ENCODE measurements around the gene GPER1.

The GPER1 gene

GRCh38 chr7:1081336-1081735 is 6.6 kb upstream of the GPER1 start:
- Histone ChIP-seq H3K4me3 (ENCODE audit: low read depth, low read length, poor library complexity, severe bottlenecking) (no peak overlapping the region), H3K9ac (ENCODE audit: low read length) (no peak overlapping the region), H3K27ac (ENCODE audit: low read depth, low read length, poor library complexity, severe bottlenecking) (no peak overlapping the region), H3K4me2 (ENCODE audit: low read length) (no peak overlapping the region), H3K27me3 (ENCODE audit: insufficient read depth, low read length) (peaks cover 4% of the 10 kb centered on the region; the same call in 1 of the 2 replicates), H3F3A (ENCODE audit: insufficient read depth, low read length) (no peaks in the 10 kb centered on the region), H3K4me1 (ENCODE audit: insufficient read depth, low read length, severe bottlenecking) (peaks cover 2% of the 10 kb centered on the region), H2AFZ (ENCODE audit: low read length) (no peak overlapping the region), H3K9me3 (ENCODE audit: low read length) (no peaks in the 10 kb centered on the region), H3K9me2 (ENCODE audit: low read depth, low read length) (no peaks in the 10 kb centered on the region), H3K79me2 (ENCODE audit: insufficient read depth, low read length) (no peaks in the 10 kb centered on the region), H4K20me1 (ENCODE audit: insufficient read depth, low read length) (no peaks in the 10 kb centered on the region), H3K36me3 (ENCODE audit: insufficient read depth, low read length) (no peaks in the 10 kb centered on the region)
- TF ChIP-seq CTCF (IDR thresholded peaks at IDR 0.05; ENCODE audit: low read length) (no peak), EZH2 (IDR thresholded peaks at IDR 0.05; ENCODE audit: borderline replicate concordance, low read length) (no peak)

- H3K27ac ChIP-seq (ENCODE audit: low read depth, low read length, poor library complexity, severe bottlenecking), result no peak overlapping the region
- no peaks in the 10 kb centered on the region for H3K9me3 ChIP-seq (ENCODE audit: low read length)
- H3F3A ChIP-seq (ENCODE audit: insufficient read depth, low read length), result no peaks in the 10 kb centered on the region
- H3K4me3 ChIP-seq (ENCODE audit: low read depth, low read length, poor library complexity, severe bottlenecking), result no peak overlapping the region
- peaks cover 4% of the 10 kb centered on the region; the same call in 1 of the 2 replicates for H3K27me3 ChIP-seq (ENCODE audit: insufficient read depth, low read length)
- H4K20me1 ChIP-seq (ENCODE audit: insufficient read depth, low read length), result no peaks in the 10 kb centered on the region
- no peaks in the 10 kb centered on the region for H3K9me2 ChIP-seq (ENCODE audit: low read depth, low read length)
- peaks cover 8% of the 10 kb centered on the region for H3K4me1 ChIP-seq (ENCODE audit: insufficient read depth, low read length, severe bottlenecking)
- H3K79me2 ChIP-seq (ENCODE audit: insufficient read depth, low read length), result no peaks in the 10 kb centered on the region
- no peak for TF ChIP-seq CTCF (IDR thresholded peaks at IDR 0.05; ENCODE audit: low read length)
- no peak overlapping the region for H3K4me2 ChIP-seq (ENCODE audit: low read length)
- H2AFZ ChIP-seq (ENCODE audit: low read length), result no peak overlapping the region
- H3K9ac ChIP-seq (ENCODE audit: low read length), result no peak overlapping the region
- no peaks in the 10 kb centered on the region for H3K36me3 ChIP-seq (ENCODE audit: insufficient read depth, low read length)
These were observed 5.9 kb upstream of the GPER1 start for GRCh38 chr7:1081931-1082401.

- no peak overlapping the region for H3K4me2 ChIP-seq (ENCODE audit: low read length)
- H3K4me3 ChIP-seq (ENCODE audit: low read depth, low read length, poor library complexity, severe bottlenecking), result no peak overlapping the region
- no peaks in the 10 kb centered on the region for H3K79me2 ChIP-seq (ENCODE audit: insufficient read depth, low read length)
- no peak overlapping the region for H3K9ac ChIP-seq (ENCODE audit: low read length)
- H4K20me1 ChIP-seq (ENCODE audit: insufficient read depth, low read length), result no peaks in the 10 kb centered on the region
- no peak overlapping the region for H2AFZ ChIP-seq (ENCODE audit: low read length)
- no peaks in the 10 kb centered on the region for H3K9me2 ChIP-seq (ENCODE audit: low read depth, low read length)
- no peak overlapping the region for H3K27ac ChIP-seq (ENCODE audit: low read depth, low read length, poor library complexity, severe bottlenecking)
- H3K27me3 ChIP-seq (ENCODE audit: insufficient read depth, low read length), result peaks cover 11% of the 10 kb centered on the region; the same call in 1 of the 2 replicates
- no peaks in the 10 kb centered on the region for H3F3A ChIP-seq (ENCODE audit: insufficient read depth, low read length)
- H3K9me3 ChIP-seq (ENCODE audit: low read length), result no peaks in the 10 kb centered on the region
- H3K4me1 ChIP-seq (ENCODE audit: insufficient read depth, low read length, severe bottlenecking), result peaks cover 15% of the 10 kb centered on the region
- H3K36me3 ChIP-seq (ENCODE audit: insufficient read depth, low read length), result no peaks in the 10 kb centered on the region
- TF ChIP-seq EZH2 (IDR thresholded peaks at IDR 0.05; ENCODE audit: borderline replicate concordance, low read length) (no peak), CTCF (IDR thresholded peaks at IDR 0.05; ENCODE audit: low read length) (no peak)
These were observed 3.9 kb upstream of the GPER1 start for GRCh38 chr7:1083729-1084657.
